ENCODE measurements around the gene NQO1.

The NQO1 gene

GRCh38 chr16:69706256-69706974 lies 19.9 kb downstream of the NQO1 start:
- no peak for DNase-seq

DNA sequence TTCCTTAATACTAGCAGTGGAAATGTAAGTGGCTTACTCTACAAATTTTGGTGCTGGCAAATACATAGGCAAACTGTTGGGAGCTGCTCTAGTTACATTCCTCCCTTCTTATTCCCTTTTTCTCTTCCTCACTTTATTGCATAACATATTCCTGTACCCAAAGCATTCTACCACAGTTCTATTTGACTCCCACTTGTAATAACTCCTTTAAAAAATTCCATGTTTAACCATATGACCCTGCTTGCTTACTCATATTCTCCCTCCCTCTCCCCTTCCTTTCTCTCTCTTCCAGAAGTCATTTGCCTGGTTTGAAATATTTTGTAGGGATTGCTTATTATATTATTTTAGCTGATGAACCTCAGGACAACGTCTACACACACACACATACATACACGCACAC lies 22.7 kb downstream of the NQO1 start:
- no peak for DNase-seq

GRCh38 chr16:69701866-69702265 lies 24.5 kb downstream of the NQO1 start:
- DNase-seq = no peak

DNA sequence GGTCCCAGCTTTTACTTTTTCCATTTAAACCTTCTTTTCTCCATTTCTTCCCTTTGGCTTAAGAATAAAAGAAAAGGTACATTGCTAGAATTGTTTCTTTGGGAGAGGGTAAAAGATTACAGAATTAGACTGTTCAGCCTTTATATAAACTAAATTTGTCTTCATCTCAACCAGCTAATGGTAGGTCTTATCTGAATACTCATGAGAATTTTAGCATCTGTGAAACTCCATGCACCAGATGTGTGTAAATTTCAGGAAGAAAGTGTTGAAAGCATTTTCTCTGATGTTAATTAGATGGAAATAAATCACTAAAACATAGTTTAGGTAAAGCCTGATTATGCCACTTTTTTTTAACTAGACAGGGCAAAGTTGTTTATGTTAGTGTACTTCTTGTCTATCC lies 24.9 kb downstream of the NQO1 start:
- no peak for DNase-seq

- no peak for DNase-seq
Measured at GRCh38 chr16:69699915-69700314, 26.4 kb downstream of the NQO1 start.

DNA sequence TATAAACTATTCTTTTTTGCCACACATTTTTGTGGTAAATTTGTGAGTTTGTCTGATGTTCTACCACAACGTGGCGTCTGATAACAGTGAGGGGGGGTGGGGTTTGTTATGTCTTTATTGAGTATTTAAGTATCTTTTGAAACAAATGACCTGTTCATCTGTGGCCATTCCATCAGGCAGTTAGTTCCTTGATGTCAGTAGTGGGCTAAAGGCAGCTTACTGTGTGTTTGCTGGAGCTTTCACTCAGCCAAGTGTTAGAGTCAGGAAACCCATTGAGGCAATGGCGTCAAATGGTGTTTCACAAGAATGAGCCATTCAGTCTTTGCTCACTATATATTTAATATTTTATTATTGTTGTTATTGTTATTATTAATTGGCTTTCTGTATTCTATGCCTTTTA lies 28.0 kb downstream of the NQO1 start:
- no peak for DNase-seq

- no peak for DNase-seq
Measured at GRCh38 chr16:69693916-69694315, 32.4 kb downstream of the NQO1 start.

GRCh38 chr16:69691980-69692911 lies 34.1 kb downstream of the NQO1 start:
- DNase-seq = no peak

DNA sequence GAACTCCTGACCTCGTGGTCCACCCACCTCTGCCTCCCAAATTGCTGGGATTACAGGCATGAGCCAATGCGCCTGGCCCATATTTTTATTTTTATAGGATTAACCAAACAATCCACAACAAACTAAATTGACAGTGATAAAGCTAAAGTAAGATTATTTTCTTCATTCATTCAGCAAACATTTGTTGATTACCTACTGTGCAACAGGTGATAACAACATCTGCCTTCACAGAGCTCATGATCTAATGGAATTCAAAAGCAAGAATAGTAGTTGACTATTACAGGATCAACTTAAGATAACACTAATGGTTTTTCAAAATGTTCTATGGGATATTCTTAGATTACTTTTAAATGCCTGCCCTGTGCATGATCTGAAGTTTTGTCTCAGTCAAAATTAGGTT lies 37.8 kb downstream of the NQO1 start:
- DNase-seq = no peak

- no peak for DNase-seq
Measured at GRCh38 chr16:69680358-69680757, 46.0 kb downstream of the NQO1 start.

GRCh38 chr16:69672998-69673713 lies 53.2 kb downstream of the NQO1 start:
- no peak for DNase-seq

- no peak for DNase-seq
Measured at GRCh38 chr16:69672315-69672997, 53.9 kb downstream of the NQO1 start.

- DNase-seq = no peak
Measured at GRCh38 chr16:69669577-69669976, 56.8 kb downstream of the NQO1 start.

- no peak for DNase-seq
Measured at GRCh38 chr16:69663846-69664245, 62.5 kb downstream of the NQO1 start.

DNA sequence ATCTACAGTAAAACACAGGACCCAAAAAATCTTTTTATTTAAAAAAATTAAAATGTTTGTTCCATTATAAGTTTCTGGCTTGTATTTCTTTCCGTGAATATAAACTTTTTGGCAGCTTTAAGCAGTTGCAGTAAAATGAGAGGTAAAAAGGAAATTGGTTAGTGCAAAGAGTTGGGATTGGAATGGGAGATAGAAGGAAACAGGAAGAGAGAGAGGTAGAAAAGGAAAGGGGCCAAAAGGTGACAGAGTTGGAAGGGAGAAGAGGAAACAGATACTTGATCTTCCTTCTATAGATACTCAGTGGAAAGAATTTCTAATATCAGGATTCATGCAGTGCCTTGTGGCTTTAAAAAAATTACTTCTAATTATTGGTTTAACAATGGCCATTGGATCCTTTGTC lies 63.5 kb downstream of the NQO1 start:
- no peak for DNase-seq

- DNase-seq = no peak
Measured at GRCh38 chr16:69660166-69660565, 66.2 kb downstream of the NQO1 start.
